Measurements from ENCODE around the gene PCDHB13.
"Not testable (repeated sequence)": the region's sequence is repeated elsewhere in the genome, so short reads cannot be mapped to it uniquely, and the experiment has no call there.

Gene PCDHB13

GRCh38 chr5:141213656-141214339, at the start of gene PCDHB13:
PCDHB13 (plus strand) TSS chr5:141213919; CDS start chr5:141214124, 205 bp downstream.
- DNase-seq (ENCODE audit: low read depth in 1 of 2, low spot score in 1 of 2), result peak; percentile 58 to 93
- in situ Hi-C loops (cut with HindIII; ENCODE audit: low pct_unique_long_range_greater_than_20kb, low sequenced_read_pairs), result not testable (repeated sequence)

DNA sequence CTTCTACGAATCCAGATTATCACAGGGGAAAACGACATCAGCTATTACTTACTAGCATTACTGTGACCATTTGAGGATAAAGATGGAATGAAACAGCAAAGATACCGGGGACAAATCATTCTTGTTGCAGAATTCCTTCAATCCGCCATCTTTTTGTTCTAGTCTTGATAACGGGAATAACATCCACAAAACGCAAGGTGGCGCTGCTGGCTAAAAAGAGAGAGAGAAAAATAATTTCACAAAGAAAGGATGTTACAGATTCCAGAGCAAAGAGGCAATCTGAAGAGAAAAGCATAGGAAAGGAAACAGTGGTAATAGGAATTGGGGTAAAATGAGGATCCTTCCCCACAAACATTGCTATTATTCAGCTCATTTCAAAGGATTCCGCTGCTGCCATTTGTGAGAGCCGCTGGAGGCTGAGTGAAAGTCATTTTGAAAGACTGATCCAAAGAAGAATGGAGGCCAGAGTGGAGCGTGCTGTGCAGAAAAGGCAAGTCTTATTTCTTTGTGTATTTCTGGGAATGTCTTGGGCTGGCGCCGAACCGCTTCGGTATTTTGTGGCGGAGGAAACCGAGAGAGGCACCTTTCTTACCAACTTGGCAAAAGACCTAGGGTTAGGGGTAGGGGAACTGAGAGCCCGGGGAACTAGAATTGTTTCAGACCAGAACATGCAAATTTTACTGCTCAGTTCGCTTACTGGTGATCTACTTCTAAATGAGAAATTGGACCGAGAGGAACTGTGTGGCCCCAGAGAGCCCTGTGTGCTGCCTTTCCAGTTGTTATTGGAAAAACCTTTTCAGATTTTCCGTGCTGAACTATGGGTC, 41.1 kb upstream of the PCDHB13 start, which contains the start of gene PCDHB7:
Gene PCDHB7 (plus strand): TSS at position 264 of the 824 bp plus-strand sequence. CDS start 192 bp downstream, at position 456.
- no peak for TF ChIP-seq JUND (IDR thresholded peaks at IDR 0.05; ENCODE audit: low read depth)
- peak; percentile 75 to 85 for DNase-seq (ENCODE audit: low read depth in 1 of 2, low spot score in 1 of 2)
- in situ Hi-C loops (cut with HindIII; ENCODE audit: low pct_unique_long_range_greater_than_20kb, low sequenced_read_pairs), result no loop called here

DNA sequence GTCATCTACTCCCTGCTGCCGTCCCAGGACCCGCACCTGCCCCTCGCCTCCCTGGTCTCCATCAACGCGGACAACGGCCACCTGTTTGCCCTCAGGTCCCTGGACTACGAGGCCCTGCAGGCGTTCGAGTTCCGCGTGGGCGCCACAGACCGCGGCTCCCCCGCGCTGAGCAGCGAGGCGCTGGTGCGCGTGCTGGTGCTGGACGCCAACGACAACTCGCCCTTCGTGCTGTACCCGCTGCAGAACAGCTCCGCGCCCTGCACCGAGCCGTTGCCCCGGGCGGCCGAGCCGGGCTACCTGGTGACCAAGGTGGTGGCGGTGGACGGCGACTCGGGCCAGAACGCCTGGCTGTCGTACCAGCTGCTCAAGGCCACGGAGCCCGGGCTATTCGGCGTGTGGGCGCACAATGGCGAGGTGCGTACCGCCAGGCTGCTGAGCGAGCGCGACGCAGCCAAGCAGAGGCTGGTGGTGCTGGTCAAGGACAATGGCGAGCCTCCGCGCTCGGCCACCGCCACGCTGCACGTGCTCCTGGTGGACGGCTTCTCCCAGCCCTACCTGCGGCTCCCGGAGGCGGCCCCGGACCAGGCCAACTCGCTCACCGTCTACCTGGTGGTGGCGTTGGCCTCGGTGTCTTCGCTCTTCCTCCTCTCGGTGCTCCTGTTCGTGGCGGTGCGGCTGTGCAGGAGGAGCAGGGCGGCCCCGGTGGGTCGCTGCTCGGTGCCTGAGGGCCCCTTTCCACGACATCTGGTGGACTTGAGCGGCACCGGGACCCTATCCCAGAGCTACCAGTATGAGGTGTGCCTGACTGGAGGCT, 39.2 kb upstream of the PCDHB13 start:
- DNase-seq (ENCODE audit: low read depth in 1 of 2, low spot score in 1 of 2); in situ Hi-C loops (cut with HindIII; ENCODE audit: low pct_unique_long_range_greater_than_20kb, low sequenced_read_pairs): not testable (repeated sequence)

GRCh38 chr5:141175933-141176332, 37.8 kb upstream of the PCDHB13 start:
- in situ Hi-C loops (cut with HindIII; ENCODE audit: low pct_unique_long_range_greater_than_20kb, low sequenced_read_pairs), result no loop called here
- no peak for TF ChIP-seq JUND (IDR thresholded peaks at IDR 0.05; ENCODE audit: low read depth)
- DNase-seq (ENCODE audit: low read depth in 1 of 2, low spot score in 1 of 2), result no peak

GRCh38 chr5:141177577-141178191, 36.0 kb upstream of the PCDHB13 start, which contains the start of gene PCDHB8:
PCDHB8 (plus strand) TSS chr5:141177790; CDS start chr5:141178035, 245 bp downstream.
- in situ Hi-C loops (cut with HindIII; ENCODE audit: low pct_unique_long_range_greater_than_20kb, low sequenced_read_pairs), result not testable (repeated sequence)
- DNase-seq (ENCODE audit: low read depth in 1 of 2, low spot score in 1 of 2), result peak; percentile 80 to 87

GRCh38 chr5:141179371-141179770, 34.3 kb upstream of the PCDHB13 start:
- in situ Hi-C loops (cut with HindIII; ENCODE audit: low pct_unique_long_range_greater_than_20kb, low sequenced_read_pairs); DNase-seq (ENCODE audit: low read depth in 1 of 2, low spot score in 1 of 2): not testable (repeated sequence)

- DNase-seq (ENCODE audit: low read depth in 1 of 2, low spot score in 1 of 2); in situ Hi-C loops (cut with HindIII; ENCODE audit: low pct_unique_long_range_greater_than_20kb, low sequenced_read_pairs): not testable (repeated sequence)
These were observed 33.8 kb upstream of the PCDHB13 start for GRCh38 chr5:141179876-141180275.

- no peak for TF ChIP-seq JUND (IDR thresholded peaks at IDR 0.05; ENCODE audit: low read depth)
- DNase-seq (ENCODE audit: low read depth in 1 of 2, low spot score in 1 of 2), result no peak
- in situ Hi-C loops (cut with HindIII; ENCODE audit: low pct_unique_long_range_greater_than_20kb, low sequenced_read_pairs), result no loop called here
These were observed 33.4 kb upstream of the PCDHB13 start for GRCh38 chr5:141180313-141180712.

DNA sequence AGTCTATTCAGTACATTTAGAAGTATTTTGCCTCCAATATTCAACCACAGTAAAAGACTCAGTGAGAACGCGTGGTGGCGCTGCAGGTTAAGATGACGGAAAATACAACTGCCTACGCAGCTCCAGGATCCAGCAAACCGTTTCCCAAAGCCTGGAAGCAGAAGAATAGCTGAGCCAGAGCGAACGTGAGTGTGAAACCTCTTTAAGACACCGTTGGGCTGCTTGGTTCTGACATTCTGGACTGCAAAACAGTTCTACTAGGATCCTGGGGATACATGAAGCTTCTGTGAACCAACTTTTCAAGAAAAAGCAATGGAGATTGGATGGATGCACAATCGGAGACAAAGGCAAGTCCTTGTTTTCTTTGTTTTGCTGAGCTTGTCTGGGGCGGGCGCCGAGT, 31.5 kb upstream of the PCDHB13 start, which contains the start of gene PCDHB16:
Gene PCDHB16 (plus strand): TSS at position 140 of the 400 bp plus-strand sequence. CDS start 173 bp downstream, at position 313.
- in situ Hi-C loops (cut with HindIII; ENCODE audit: low pct_unique_long_range_greater_than_20kb, low sequenced_read_pairs), result no loop called here
- no peak for TF ChIP-seq JUND (IDR thresholded peaks at IDR 0.05; ENCODE audit: low read depth)
- peak; percentile 59 to 71 for DNase-seq (ENCODE audit: low read depth in 1 of 2, low spot score in 1 of 2)

GRCh38 chr5:141184117-141184855, 29.4 kb upstream of the PCDHB13 start:
- in situ Hi-C loops (cut with HindIII; ENCODE audit: low pct_unique_long_range_greater_than_20kb, low sequenced_read_pairs); DNase-seq (ENCODE audit: low read depth in 1 of 2, low spot score in 1 of 2): not testable (repeated sequence)

- in situ Hi-C loops (cut with HindIII; ENCODE audit: low pct_unique_long_range_greater_than_20kb, low sequenced_read_pairs), result no loop called here
- no peak for TF ChIP-seq JUND (IDR thresholded peaks at IDR 0.05; ENCODE audit: low read depth)
- peak; percentile 84 to 91 for DNase-seq (ENCODE audit: low read depth in 1 of 2, low spot score in 1 of 2)
These were observed 26.7 kb upstream of the PCDHB13 start, which contains the start of gene PCDHB9 for GRCh38 chr5:141186897-141187512. PCDHB9 (plus strand) TSS chr5:141187161; CDS start chr5:141187319, 158 bp downstream.

DNA sequence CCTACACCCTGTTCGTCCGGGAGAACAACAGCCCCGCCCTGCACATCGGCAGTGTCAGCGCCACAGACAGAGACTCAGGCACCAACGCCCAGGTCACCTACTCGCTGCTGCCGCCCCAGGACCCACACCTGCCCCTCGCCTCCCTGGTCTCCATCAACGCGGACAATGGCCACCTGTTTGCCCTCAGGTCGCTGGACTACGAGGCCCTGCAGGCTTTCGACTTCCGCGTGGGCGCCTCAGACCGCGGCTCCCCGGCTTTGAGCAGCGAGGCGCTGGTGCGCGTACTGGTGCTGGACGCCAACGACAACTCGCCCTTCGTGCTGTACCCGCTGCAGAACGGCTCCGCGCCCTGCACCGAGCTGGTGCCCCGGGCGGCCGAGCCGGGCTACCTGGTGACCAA, 25.0 kb upstream of the PCDHB13 start:
- DNase-seq (ENCODE audit: low read depth in 1 of 2, low spot score in 1 of 2); in situ Hi-C loops (cut with HindIII; ENCODE audit: low pct_unique_long_range_greater_than_20kb, low sequenced_read_pairs): not testable (repeated sequence)

GRCh38 chr5:141189131-141189530, 24.6 kb upstream of the PCDHB13 start:
- in situ Hi-C loops (cut with HindIII; ENCODE audit: low pct_unique_long_range_greater_than_20kb, low sequenced_read_pairs); DNase-seq (ENCODE audit: low read depth in 1 of 2, low spot score in 1 of 2): not testable (repeated sequence)
